ENCODE measurements around the gene RPL37A. TPM values are rescaled to one million over a fixed set of nuclear protein-coding genes. Genes with fewer than 3 reads are reported as not detected.
A peak's percentile ranks its signal among the peaks of the same experiment; 100 is the strongest.

The RPL37A gene
- total RNA-seq, 1 experiment from 2014 or later = 2,080 TPM

- DNase-seq = no peak
- Histone ChIP-seq H3K36me3 (peaks cover 10% of the 10 kb centered on the region), H3K4me3 (no peak overlapping the region), H3K9me3 (no peaks in the 10 kb centered on the region), H3K27me3 (no peaks in the 10 kb centered on the region)
These were observed 27.3 kb downstream of the RPL37A start for GRCh38 chr2:216525972-216526371.

- no peaks in the 10 kb centered on the region for H3K9me3 ChIP-seq
- DNase-seq = no peak
- H3K27me3 ChIP-seq = no peaks in the 10 kb centered on the region
- peaks cover 4% of the 10 kb centered on the region; the same call in 1 of the 2 replicates for H3K36me3 ChIP-seq
- H3K4me3 ChIP-seq = no peak overlapping the region
These were observed 28.3 kb downstream of the RPL37A start for GRCh38 chr2:216526939-216527338.

GRCh38 chr2:216527600-216527999 lies 29.0 kb downstream of the RPL37A start:
- H3K36me3 ChIP-seq = no peaks in the 10 kb centered on the region
- no peak for DNase-seq
- no peaks in the 10 kb centered on the region for H3K27me3 ChIP-seq
- H3K9me3 ChIP-seq = no peaks in the 10 kb centered on the region
- H3K4me3 ChIP-seq = no peak overlapping the region

DNA sequence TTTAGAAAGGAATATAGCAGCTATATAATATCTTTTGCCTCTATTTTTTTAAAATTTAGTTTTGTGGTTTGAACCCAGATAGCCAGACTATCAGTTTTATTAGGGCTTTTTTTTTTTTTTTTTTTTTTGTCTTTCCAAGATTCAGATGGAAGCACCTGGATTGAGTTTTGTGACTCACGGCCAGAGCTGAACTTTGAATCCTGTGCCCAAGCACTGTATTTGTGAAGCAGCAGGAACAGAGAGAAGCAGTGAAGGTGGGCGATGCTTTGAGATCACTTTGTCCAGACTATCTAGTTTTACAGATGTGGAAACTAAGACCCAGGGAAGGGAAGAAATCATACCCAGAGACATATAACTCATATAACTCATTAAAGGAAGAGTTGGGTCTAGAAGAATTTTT lies 33.9 kb downstream of the RPL37A start:
- Histone ChIP-seq H3K27me3 (no peaks in the 10 kb centered on the region), H3K36me3 (no peaks in the 10 kb centered on the region), H3K9me3 (no peaks in the 10 kb centered on the region), H3K4me3 (no peak overlapping the region)
- DNase-seq = no peak

DNA sequence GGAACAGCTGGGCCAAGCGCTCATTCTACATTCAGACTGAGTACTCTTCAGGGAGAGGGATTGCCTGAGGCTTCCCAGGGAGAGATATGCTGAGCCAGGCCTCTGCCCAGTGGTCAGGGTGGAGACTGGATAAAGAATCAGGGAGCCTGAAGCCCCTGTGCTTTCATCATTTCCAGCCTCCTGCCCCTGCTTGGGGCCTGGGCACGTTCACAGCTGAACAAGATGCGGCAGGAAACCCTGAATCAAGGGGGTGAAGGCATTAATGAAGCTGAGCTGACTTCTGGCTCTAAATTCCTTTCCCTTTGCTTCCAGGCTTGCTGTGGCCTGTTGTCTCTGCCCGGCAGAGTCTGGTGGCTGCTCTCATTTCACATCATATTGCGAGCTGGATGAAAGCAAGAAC lies 35.0 kb downstream of the RPL37A start:
- Histone ChIP-seq H3K36me3 (no peaks in the 10 kb centered on the region), H3K9me3 (no peaks in the 10 kb centered on the region), H3K4me3 (no peak overlapping the region), H3K27me3 (no peaks in the 10 kb centered on the region)
- no peak for DNase-seq

GRCh38 chr2:216534809-216535208 lies 36.2 kb downstream of the RPL37A start:
- Histone ChIP-seq H3K36me3 (peaks cover 3% of the 10 kb centered on the region), H3K4me3 (no peak overlapping the region), H3K27me3 (no peaks in the 10 kb centered on the region), H3K9me3 (no peaks in the 10 kb centered on the region)
- no peak for DNase-seq

GRCh38 chr2:216535454-216535995 lies 36.9 kb downstream of the RPL37A start:
- no peak overlapping the region for H3K4me3 ChIP-seq

DNA sequence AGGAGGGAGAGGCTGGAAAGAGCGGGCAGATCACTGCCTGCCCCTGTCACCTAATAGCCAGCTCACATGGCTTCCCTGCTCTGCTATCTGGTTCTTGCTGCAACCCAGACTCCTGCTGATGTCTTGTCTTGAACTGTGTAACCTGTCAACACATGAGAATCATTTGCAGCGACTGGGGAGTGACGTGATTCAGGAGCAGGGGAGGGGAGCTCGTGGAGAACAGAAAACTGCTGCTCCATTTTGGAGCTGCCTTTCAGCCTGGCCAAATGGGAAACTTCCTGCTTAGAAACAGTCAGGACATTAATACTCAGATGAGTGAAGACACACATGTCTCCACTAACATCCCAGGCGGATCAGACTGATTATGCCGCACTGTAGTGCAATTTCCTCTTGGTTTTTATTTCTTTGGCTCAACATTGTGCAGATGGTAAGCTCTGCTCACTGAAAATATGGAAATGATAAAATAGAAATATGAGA lies 38.1 kb downstream of the RPL37A start:
- no peak for DNase-seq
- H3K36me3 ChIP-seq = peaks cover 8% of the 10 kb centered on the region
- H3K27me3 ChIP-seq = no peaks in the 10 kb centered on the region
- H3K9me3 ChIP-seq = no peaks in the 10 kb centered on the region
- no peak overlapping the region for H3K4me3 ChIP-seq

More at GRCh38 chr2:216535454-216535995, 36.9 kb downstream of the RPL37A start:
- H3K27me3 ChIP-seq = no peaks in the 10 kb centered on the region
- peaks cover 7% of the 10 kb centered on the region for H3K36me3 ChIP-seq
- DNase-seq = peak; percentile 72
- no peaks in the 10 kb centered on the region for H3K9me3 ChIP-seq

- Histone ChIP-seq H3K9me3 (no peaks in the 10 kb centered on the region), H3K36me3 (peaks cover 8% of the 10 kb centered on the region), H3K27me3 (no peaks in the 10 kb centered on the region), H3K4me3 (no peak overlapping the region)
- DNase-seq = no peak
These were observed 38.7 kb downstream of the RPL37A start for GRCh38 chr2:216537366-216537765.

GRCh38 chr2:216538538-216538937 lies 39.9 kb downstream of the RPL37A start:
- no peaks in the 10 kb centered on the region for H3K9me3 ChIP-seq
- peaks cover 8% of the 10 kb centered on the region for H3K36me3 ChIP-seq
- no peak for DNase-seq
- H3K27me3 ChIP-seq = no peaks in the 10 kb centered on the region
- no peak overlapping the region for H3K4me3 ChIP-seq

GRCh38 chr2:216539120-216539519 lies 40.5 kb downstream of the RPL37A start:
- H3K27me3 ChIP-seq = no peaks in the 10 kb centered on the region
- no peak overlapping the region for H3K4me3 ChIP-seq
- no peak for DNase-seq

DNA sequence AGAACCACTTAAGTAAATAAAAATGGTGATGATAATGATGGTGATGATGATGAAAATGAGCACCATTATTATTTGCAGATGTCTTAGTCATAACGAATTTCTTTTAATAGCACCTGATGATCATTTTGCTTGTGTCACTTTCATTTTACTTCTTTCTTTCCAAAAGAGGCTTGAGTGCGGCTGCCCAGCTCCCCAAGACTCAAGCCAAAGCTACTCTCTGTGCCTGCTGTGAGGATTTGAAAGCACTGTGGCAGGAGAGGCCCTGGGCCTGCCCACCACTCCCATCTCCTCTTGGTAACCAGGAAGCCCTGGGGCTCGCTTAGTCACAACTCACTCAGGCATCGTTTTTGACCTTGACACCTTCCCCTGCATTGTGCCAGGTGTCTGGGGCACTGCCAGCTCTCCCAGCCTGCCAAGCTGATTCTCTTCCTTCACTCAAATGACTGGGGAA lies 41.2 kb downstream of the RPL37A start:
- DNase-seq = peak; percentile 83
- no peaks in the 10 kb centered on the region for H3K9me3 ChIP-seq

More at GRCh38 chr2:216539120-216539519, 40.5 kb downstream of the RPL37A start:
- Histone ChIP-seq H3K36me3 (peaks cover 8% of the 10 kb centered on the region), H3K9me3 (no peaks in the 10 kb centered on the region)

GRCh38 chr2:216540920-216541319 lies 42.3 kb downstream of the RPL37A start:
- Histone ChIP-seq H3K4me3 (no peak overlapping the region), H3K36me3 (peaks cover 10% of the 10 kb centered on the region), H3K27me3 (no peaks in the 10 kb centered on the region), H3K9me3 (no peaks in the 10 kb centered on the region)
- DNase-seq = no peak

More for the DNA sequence above, 41.2 kb downstream of the RPL37A start:
- Histone ChIP-seq H3K4me3 (no peak overlapping the region), H3K27me3 (no peaks in the 10 kb centered on the region), H3K36me3 (peaks cover 10% of the 10 kb centered on the region)

GRCh38 chr2:216541505-216541904 lies 42.9 kb downstream of the RPL37A start:
- no peak overlapping the region for H3K4me3 ChIP-seq
- DNase-seq = no peak
- no peaks in the 10 kb centered on the region for H3K27me3 ChIP-seq
- peaks cover 10% of the 10 kb centered on the region for H3K36me3 ChIP-seq
- H3K9me3 ChIP-seq = no peaks in the 10 kb centered on the region

GRCh38 chr2:216545359-216545758 lies 46.7 kb downstream of the RPL37A start:
- Histone ChIP-seq H3K9me3 (no peaks in the 10 kb centered on the region), H3K27me3 (no peaks in the 10 kb centered on the region), H3K36me3 (peaks cover 5% of the 10 kb centered on the region), H3K4me3 (no peak overlapping the region)
- DNase-seq = no peak

GRCh38 chr2:216546241-216546640 lies 47.6 kb downstream of the RPL37A start:
- DNase-seq = no peak
- peaks cover 2% of the 10 kb centered on the region; the same call in 1 of the 2 replicates for H3K36me3 ChIP-seq
- no peaks in the 10 kb centered on the region for H3K27me3 ChIP-seq
- no peak overlapping the region for H3K4me3 ChIP-seq
- H3K9me3 ChIP-seq = no peaks in the 10 kb centered on the region

DNA sequence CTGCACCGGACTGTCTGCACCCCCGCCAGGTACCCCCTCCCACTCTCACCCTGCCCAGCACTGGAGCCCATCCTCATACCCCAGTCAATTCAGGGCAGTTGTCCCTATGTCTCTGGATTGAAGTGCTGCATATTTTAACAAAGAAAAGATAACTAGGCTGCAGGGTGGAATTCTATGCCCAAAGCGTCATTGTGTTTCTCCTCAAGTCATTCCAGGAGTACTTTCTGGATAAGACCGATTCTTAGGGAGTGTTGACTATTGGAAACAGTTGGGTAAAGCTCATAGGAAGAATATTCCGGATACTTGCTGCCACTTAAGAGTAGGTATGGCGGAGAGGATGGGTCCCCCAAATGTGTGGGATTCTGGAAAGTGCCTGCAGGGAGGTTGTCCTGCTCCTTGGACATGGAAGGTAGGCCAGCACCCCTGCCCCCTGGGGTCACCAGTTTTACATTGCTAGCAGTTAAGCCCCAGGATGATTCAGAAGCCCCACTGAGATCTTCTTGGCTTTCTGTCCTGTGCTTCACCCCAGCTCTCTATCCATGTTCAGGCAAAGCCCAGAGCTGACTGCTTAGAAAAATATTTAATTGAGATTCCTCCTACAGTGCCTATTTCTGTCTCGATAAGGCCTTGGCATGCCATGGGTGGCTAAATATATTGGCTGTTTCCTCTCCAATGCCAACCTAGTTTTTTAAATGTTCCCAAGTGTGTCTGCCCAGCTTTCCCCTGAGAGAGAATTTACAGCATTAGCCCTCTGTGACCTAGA lies 48.2 kb downstream of the RPL37A start:
- no peaks in the 10 kb centered on the region for H3K9me3 ChIP-seq
- H3K27me3 ChIP-seq = no peaks in the 10 kb centered on the region
- H3K4me3 ChIP-seq = no peak overlapping the region
- H3K36me3 ChIP-seq = peaks cover 2% of the 10 kb centered on the region; the same call in 1 of the 2 replicates
- peak; percentile 88 for DNase-seq

DNA sequence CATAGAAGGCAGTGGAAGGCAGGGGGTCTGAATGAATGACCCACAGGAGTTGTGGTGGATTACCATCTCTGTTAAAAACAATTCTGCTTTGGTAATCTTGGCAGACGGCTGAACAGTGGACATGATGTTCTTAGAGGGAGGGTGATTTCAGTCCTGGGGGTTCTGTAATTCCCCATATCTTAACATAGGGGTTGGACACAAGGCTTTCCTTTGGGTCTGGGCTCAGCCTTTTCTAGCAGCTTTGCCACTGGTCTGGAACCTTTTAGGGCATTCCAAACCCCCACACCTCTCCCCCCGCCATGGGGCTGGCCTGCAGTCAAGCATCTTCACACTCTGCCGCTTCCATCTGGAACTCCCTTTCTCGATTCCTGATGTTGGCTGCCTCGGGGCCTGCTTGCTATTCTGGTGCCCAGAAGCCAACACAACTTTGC lies 50.3 kb downstream of the RPL37A start:
- Histone ChIP-seq H3K9me3 (no peaks in the 10 kb centered on the region), H3K27me3 (no peaks in the 10 kb centered on the region), H3K4me3 (no peak overlapping the region), H3K36me3 (peaks cover 2% of the 10 kb centered on the region; the same call in 1 of the 2 replicates)
- DNase-seq = no peak

Measured in MG63 (cell line).